Activated CD8-positive, alpha-beta memory T cell treated with anti-CD3 and anti-CD28 coated beads for 36 hours (primary cell): ENCODE data around the gene CCNG1. TPM values are rescaled to one million over a fixed set of nuclear protein-coding genes. Genes with fewer than 3 reads are reported as not detected.

Source experiments
- CTCF ChIA-PET: fragments of 350-600 bp; sonication (Branson Sonifier 250); formaldehyde crosslinking; loops from one replicate; lab custom pipeline; 2021; ENCODE audit warnings: antibody characterized with exemption; lab: Charles Lee
- POLR2A ChIA-PET: fragments of 350-600 bp; sonication (Branson Sonifier 250); formaldehyde crosslinking; loops from one replicate; lab custom pipeline; 2021; ENCODE audit warnings: antibody characterized with exemption; lab: Charles Lee
- total RNA-seq, 2 experiments: library from RNA; stranded (reverse); gene quantifications; one replicate each; pipeline ENCODE4 v1.2.3, GENCODE V29; 2021

CCNG1 gene
- total RNA-seq, 2 experiments from 2014 or later: 71.3 to 74.4 TPM

GRCh38 chr5:163467682-163468081 is 30.3 kb downstream of the CCNG1 start:
- POLR2A ChIA-PET: no interaction called here
- CTCF ChIA-PET: no interaction called here

- CTCF ChIA-PET: no interaction called here
- POLR2A ChIA-PET: no interaction called here
Measured at GRCh38 chr5:163473635-163474243, 36.3 kb downstream of the CCNG1 start.

- POLR2A ChIA-PET: interaction anchor here (0.5 kb wide), 1 partner anchor 127 kb away, joined by 8 read pairs; no protein-coding TSS in a partner anchor
Measured at GRCh38 chr5:163475411-163475810, 38.0 kb downstream of the CCNG1 start.

GRCh38 chr5:163478126-163478981 is 41.0 kb downstream of the CCNG1 start:
- POLR2A ChIA-PET: interaction anchor here (0.6 kb wide), 2 partner anchors 10 to 1380 kb away, joined by 3 to 13 read pairs; no protein-coding TSS in a partner anchor
- CTCF ChIA-PET: no interaction called here

More at GRCh38 chr5:163475411-163475810, 38.0 kb downstream of the CCNG1 start:
- CTCF ChIA-PET: no interaction called here

GRCh38 chr5:163478982-163479271 is 41.5 kb downstream of the CCNG1 start:
- ChIA-PET CTCF (no interaction called here), POLR2A (interaction anchor here (0.6 kb wide), 1 partner anchor 10 kb away, joined by 13 read pairs; no protein-coding TSS in a partner anchor)

GRCh38 chr5:163489055-163489744 is 51.8 kb downstream of the CCNG1 start:
- CTCF ChIA-PET: interaction anchor here (1.7 kb wide), 1 partner anchor 10 kb away, joined by 6 read pairs; no protein-coding TSS in a partner anchor
- POLR2A ChIA-PET: interaction anchor here (0.6 kb wide), 1 partner anchor 10 kb away, joined by 13 read pairs; no protein-coding TSS in a partner anchor

- ChIA-PET CTCF (no interaction called here), POLR2A (no interaction called here)
Measured at GRCh38 chr5:163489745-163490075, 52.3 kb downstream of the CCNG1 start.

Other genes with a start within 250 kb of the CCNG1 start
- 10 to 100 TPM; 39.9 to 43.6 TPM for gene NUDCD2, start 22.5 kb downstream of the CCNG1 start, total RNA-seq
- gene HMMR, start 23.0 kb downstream of the CCNG1 start, total RNA-seq: 10 to 100 TPM; 55.4 to 58.0 TPM
- 10 to 100 TPM; 85.6 to 86.5 TPM for gene MAT2B, start 68.0 kb downstream of the CCNG1 start, total RNA-seq